ENCODE results near the gene DNAJB12.

Gene DNAJB12

GRCh38 chr10:72292223-72292691, 62.5 kb downstream of the DNAJB12 start:
- no peak for DNase-seq (ENCODE audit: low spot score)

GRCh38 chr10:72291019-72291532, 63.6 kb downstream of the DNAJB12 start:
- DNase-seq (ENCODE audit: low spot score), result no peak

DNA sequence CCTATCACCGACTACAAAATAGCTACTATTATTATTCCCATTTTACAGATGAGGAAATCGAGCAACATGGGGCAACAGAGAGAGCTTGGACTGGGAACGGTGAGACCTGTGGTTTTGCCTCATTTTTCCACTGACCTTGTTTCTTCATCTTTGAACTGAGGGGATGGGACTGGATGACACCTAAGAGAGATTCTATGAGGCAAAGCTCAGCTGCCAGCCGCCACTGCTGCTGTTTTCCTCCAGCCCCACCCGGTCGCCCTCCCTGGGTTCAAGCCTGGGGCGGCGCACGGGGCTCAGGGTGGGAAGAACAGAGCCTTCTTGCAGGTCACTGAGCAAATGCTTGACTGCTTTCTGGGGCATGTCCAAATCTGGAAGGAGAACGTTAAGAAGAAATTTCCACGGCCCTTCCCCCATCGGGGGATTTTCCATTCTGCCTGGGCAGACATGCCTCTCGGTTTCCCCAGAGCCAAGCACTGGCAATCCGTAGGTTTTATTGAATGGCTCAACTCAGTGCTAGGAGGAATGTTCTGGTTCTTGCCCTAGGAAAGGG, 68.7 kb downstream of the DNAJB12 start:
- no peak for DNase-seq (ENCODE audit: low spot score)

DNA sequence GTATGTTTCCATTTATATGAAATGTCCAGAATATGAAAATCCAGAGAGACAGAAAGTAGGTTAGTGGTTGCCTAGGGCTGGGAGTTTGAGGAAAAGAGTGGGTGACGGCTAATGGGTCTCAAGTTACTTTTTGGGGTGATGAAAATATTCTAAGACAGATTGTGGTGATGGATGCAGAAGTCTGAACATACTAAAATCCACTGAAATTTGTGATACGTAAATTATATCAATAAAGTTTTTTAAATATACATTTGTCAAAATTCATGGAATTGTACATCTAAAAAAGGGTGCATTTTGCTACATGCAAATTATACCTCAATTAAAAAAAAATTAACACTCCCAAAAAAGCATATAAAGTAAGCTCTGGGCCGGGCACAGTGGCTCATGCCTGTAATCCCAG, 71.6 kb downstream of the DNAJB12 start:
- DNase-seq (ENCODE audit: low spot score), result no peak
